Adrenal gland (tissue), 5 donors: ENCODE results near the gene CSTF3.

ENCODE experiments used
- CTCF ChIP-seq, 6 experiments: fragments of 450-650 bp in 4 of 6; fragments of 200-600 bp in 2 of 6; sonication (generic) in 1 of 6; IDR thresholded peaks; 1 replicate in 5 of 6; 2 replicates in 1 of 6; pipeline versions ENCODE4 v1.5.1 to v1.8.0; 2016 to 2021; ENCODE audit warnings: antibody characterized with exemption in 6 of 6, mild to moderate bottlenecking in 2 of 6, moderate library complexity in 1 of 6
- POLR2A ChIP-seq, 2 donors: fragments of 450-650 bp; IDR thresholded peaks; one replicate each; pipeline ENCODE4 v1.6.1; 2017; ENCODE audit warnings: antibody characterized with exemption in 2 of 2, mild to moderate bottlenecking in 2 of 2, moderate library complexity in 1 of 2
- donor health status: DM: no; HTN: no; CAD: no.

DNA sequence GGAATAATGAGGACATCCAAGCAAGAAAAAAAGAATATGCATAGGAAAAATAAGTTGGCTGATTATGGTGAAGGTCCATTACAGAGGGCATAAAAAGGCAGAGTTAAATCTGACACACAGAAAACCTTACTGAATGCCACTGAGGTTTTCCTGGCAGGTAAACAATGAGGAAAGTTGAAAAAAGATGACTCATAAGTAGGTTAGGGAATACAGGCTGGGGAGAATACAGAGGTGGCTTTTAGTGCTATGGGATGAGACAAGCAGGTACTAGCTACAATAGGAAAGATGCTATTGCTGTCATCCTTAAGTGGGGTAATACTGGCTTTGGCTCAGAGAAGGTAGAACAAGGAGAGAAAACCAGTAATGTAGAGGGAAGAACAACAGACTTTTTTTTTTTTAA is 44.7 kb downstream of the CSTF3 start:
- TF ChIP-seq CTCF (IDR thresholded peaks at IDR 0.05), result no peak
- TF ChIP-seq POLR2A (IDR thresholded peaks at IDR 0.05), result no peak
